A549 (cell line): ENCODE data around the gene SETBP1. TPM values are rescaled to one million over a fixed set of nuclear protein-coding genes. Genes with fewer than 3 reads are reported as not detected.

Source experiments
- ATAC-seq, 2 experiments: fragments of 200-7000 bp in 1 of 2; fragments of >200 bp in 1 of 2; cut with Nextera tagmentation in 1 of 2; cut with Tn5 transposase in 1 of 2; 3 replicates each; pipeline versions ENCODE4 v1.8.0 to v1.9.1; 2018 to 2020; ENCODE audit warnings: mild to moderate bottlenecking in 1 of 2, moderate library complexity in 1 of 2
- CTCF ChIA-PET: fragments of 300-600 bp; sonication (Branson Sonifier 250); formaldehyde crosslinking; extraction: SDS; loops from one replicate; lab custom pipeline; 2021; ENCODE audit warnings: antibody characterized with exemption, inconsistent platforms; lab: Yijun Ruan, JAX
- POLR2A ChIA-PET: fragments of 350-600 bp; formaldehyde crosslinking; extraction: SDS; loops from one replicate; lab custom pipeline; 2021; ENCODE audit warnings: antibody characterized with exemption, inconsistent platforms; lab: Yijun Ruan, JAX
- DNase-seq, 2 experiments: peaks; one replicate each; pipeline versions ENCODE4 v3.0.0 to v3.0.0-alpha.2; 2011 to 2016; ENCODE audit warnings: low read depth in 1 of 2, low spot score in 1 of 2
- FAIRE-seq: peaks from 2 replicates; lab custom pipeline; 2011; peaks lifted over from hg19 to GRCh38; lab: Jason Lieb, UNC
- H3K27ac ChIP-seq, 2 experiments: fragments of >200 bp; sonication (Bioruptor Twin); formaldehyde crosslinking; 3 replicates each; pipeline ENCODE4 v1.5.1; 2016 to 2017
- H3K4me1 ChIP-seq: fragments of >200 bp; sonication (Bioruptor Twin); formaldehyde crosslinking; 3 replicates; pipeline ENCODE4 v1.6.1; 2016
- H3K4me2 ChIP-seq: fragments of >200 bp; sonication (Bioruptor Twin); formaldehyde crosslinking; 3 replicates; pipeline ENCODE4 v1.6.1; 2016
- H3K4me3 ChIP-seq: fragments of >200 bp; sonication (Bioruptor Twin); formaldehyde crosslinking; 3 replicates; pipeline ENCODE4 v1.5.1; 2016
- H3K9me3 ChIP-seq: fragments of >200 bp; sonication (Bioruptor Twin); formaldehyde crosslinking; 3 replicates; pipeline ENCODE4 v1.6.1; 2016
- EHMT2 ChIP-seq: fragments of 200-600 bp; sonication (generic); IDR thresholded peaks from 2 replicates; pipeline ENCODE4 v1.6.1; 2016; ENCODE audit warnings: antibody characterized with exemption, low read depth, mild to moderate bottlenecking, moderate library complexity
- EP300 ChIP-seq, 2 experiments: fragments of >200 bp; sonication (Bioruptor Twin); formaldehyde crosslinking; IDR thresholded peaks; 2 replicates in 1 of 2; 3 replicates in 1 of 2; pipeline ENCODE4 v1.6.1; 2016 to 2017
- FOSL2 ChIP-seq, 2 experiments: fragments of 450-650 bp in 1 of 2; fragments of >200 bp in 1 of 2; sonication (Bioruptor Twin) in 1 of 2; formaldehyde crosslinking; IDR thresholded peaks; 2 replicates each; pipeline versions ENCODE4 v1.5.0 to v1.6.1; 2016 to 2020; ENCODE audit warnings: mild to moderate bottlenecking in 1 of 2, moderate library complexity in 1 of 2
- FOXS1 ChIP-seq: fragments of 250-450 bp; sonication (Bioruptor Pico); IDR thresholded peaks from 2 replicates; pipeline ENCODE4 v1.5.0; 2020; ENCODE audit warnings: mild to moderate bottlenecking, moderate library complexity
- HOXA7 ChIP-seq: fragments of 250-450 bp; sonication (Bioruptor Pico); IDR thresholded peaks from 2 replicates; pipeline ENCODE4 v1.5.0; 2020; ENCODE audit warnings: mild to moderate bottlenecking, moderate library complexity
- JUNB ChIP-seq: fragments of >200 bp; sonication (Bioruptor Twin); formaldehyde crosslinking; IDR thresholded peaks from 2 replicates; pipeline ENCODE4 v1.6.1; 2016
- KDM5A ChIP-seq: fragments of 200-600 bp; sonication (generic); IDR thresholded peaks from 2 replicates; pipeline ENCODE4 v1.6.1; 2016; ENCODE audit warnings: antibody characterized with exemption, mild to moderate bottlenecking
- NFE2L2 ChIP-seq: fragments of 150-350 bp; conservative IDR thresholded peaks from 2 replicates; pipeline ENCODE4 v1.6.1; 2014; ENCODE audit warnings: low read length
- RARB ChIP-seq: fragments of 250-450 bp; sonication (Bioruptor Pico); IDR thresholded peaks from 2 replicates; pipeline ENCODE4 v1.8.0; 2021; ENCODE audit warnings: mild to moderate bottlenecking, moderate library complexity
- RNF2 ChIP-seq: fragments of 200-600 bp; sonication (generic); IDR thresholded peaks from 2 replicates; pipeline ENCODE4 v1.6.1; 2016; ENCODE audit warnings: low read depth, mild to moderate bottlenecking, antibody characterized with exemption, moderate library complexity, borderline replicate concordance
- WGBS: methylation state at CpG from one replicate; pipeline ENCODE4 v1.1.6; 2017; ENCODE audit errors: missing lambda C conversion rate; 5-methylcytosine and 5-hydroxymethylcytosine counted together
- polyA plus RNA-seq, 4 experiments: library from polyadenylated mRNA; depleted of rRNA in 3 of 4; stranded (reverse); fragments of >200 nt; fragmentation: RNase III in 1 of 4; extraction: RNeasy Plus Mini Kit Qiagen cat#74134 plus additional on column Dnase treatment in 1 of 4; gene quantifications; 2 replicates in 3 of 4; 3 replicates in 1 of 4; pipeline ENCODE4 v1.2.3, GENCODE V29; 2011 to 2017
- small RNA-seq, 6 experiments: library from RNA; depleted of rRNA; stranded (forward); fragments of <200 nt; gene quantifications; one replicate each; pipeline ENCODE3, GENCODE V24; 2012

The SETBP1 gene
- polyA plus RNA-seq, 2 of the 4 experiments (the other 2 are of a cell fraction) = 0.50 to 1.9 TPM

- no peak for TF ChIP-seq KDM5A
- TF ChIP-seq, all 56 proteins: peak for 0
Observed at GRCh38 chr18:45112682-45113081, 432.0 kb downstream of the SETBP1 start (continued).

GRCh38 chr18:45116116-45116515 lies 435.4 kb downstream of the SETBP1 start:
- Histone ChIP-seq H3K9me3 (no peaks in the 10 kb centered on the region), H3K27ac (no peak overlapping the region), H3K4me2 (no peak overlapping the region), H3K4me3 (no peak overlapping the region), H3K4me1 (no peaks in the 10 kb centered on the region)
- no peak for TF ChIP-seq RNF2
- no peak for TF ChIP-seq NFE2L2
- TF ChIP-seq EP300 (IDR thresholded peaks at IDR 0.05) = no peak
- no peak for TF ChIP-seq RARB (CRISPR knock-in tag)
- no peak for TF ChIP-seq HOXA7 (CRISPR knock-in tag)
- TF ChIP-seq EHMT2 = no peak
- TF ChIP-seq FOXS1 (CRISPR knock-in tag) = no peak
- no peak for TF ChIP-seq FOSL2 (IDR thresholded peaks at IDR 0.05)
- TF ChIP-seq FOSL2 (CRISPR knock-in tag; IDR thresholded peaks at IDR 0.05) = no peak
- TF ChIP-seq JUNB = no peak
- FAIRE-seq (no peak), ATAC-seq (no peak), DNase-seq (no peak)
- ChIA-PET CTCF (no interaction called here), POLR2A (no interaction called here)
- WGBS = 0% methylated on average over 4 of the region's 4 CpGs

Small RNAs within 50 kb of the gene (small RNA-seq; reads per million reads assigned to genes)
- gene MIR4319 = 0 reads per million in 6 experiments
